Measurements from ENCODE around the gene DPT.

The DPT gene

DNA sequence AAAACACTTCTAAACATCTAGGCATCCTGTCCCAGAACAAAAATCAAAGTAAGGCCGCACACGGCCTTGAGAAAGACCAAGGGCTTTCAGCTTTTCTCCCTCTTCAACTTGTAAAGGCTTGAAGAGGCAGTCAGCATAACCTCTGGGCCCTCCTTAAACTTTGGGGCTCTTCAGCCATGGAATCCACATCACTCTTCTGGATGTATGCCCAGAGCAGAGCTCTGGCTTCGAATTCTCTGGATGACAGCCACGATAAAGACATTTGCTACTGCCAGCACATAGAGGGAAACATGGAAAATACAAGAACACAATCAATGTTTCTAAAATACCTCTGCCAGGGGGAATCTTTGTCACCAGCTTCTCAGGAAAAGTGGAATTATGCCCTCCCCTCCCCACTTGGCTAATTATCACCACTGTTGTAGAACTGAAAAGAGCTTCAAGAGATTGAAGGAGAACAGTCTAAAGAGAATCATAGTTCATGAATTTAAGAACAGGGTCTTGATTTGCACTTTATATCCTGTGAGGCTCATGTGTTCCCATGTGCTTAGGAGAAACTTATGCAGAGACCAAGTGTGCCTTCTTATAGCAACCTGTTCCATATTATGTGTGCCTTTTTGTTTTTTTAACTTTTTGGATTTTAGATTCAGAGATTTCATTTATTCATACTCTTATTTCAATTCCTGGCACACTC is 39.0 kb upstream of the DPT start:
- TF ChIP-seq, protein P1, sequence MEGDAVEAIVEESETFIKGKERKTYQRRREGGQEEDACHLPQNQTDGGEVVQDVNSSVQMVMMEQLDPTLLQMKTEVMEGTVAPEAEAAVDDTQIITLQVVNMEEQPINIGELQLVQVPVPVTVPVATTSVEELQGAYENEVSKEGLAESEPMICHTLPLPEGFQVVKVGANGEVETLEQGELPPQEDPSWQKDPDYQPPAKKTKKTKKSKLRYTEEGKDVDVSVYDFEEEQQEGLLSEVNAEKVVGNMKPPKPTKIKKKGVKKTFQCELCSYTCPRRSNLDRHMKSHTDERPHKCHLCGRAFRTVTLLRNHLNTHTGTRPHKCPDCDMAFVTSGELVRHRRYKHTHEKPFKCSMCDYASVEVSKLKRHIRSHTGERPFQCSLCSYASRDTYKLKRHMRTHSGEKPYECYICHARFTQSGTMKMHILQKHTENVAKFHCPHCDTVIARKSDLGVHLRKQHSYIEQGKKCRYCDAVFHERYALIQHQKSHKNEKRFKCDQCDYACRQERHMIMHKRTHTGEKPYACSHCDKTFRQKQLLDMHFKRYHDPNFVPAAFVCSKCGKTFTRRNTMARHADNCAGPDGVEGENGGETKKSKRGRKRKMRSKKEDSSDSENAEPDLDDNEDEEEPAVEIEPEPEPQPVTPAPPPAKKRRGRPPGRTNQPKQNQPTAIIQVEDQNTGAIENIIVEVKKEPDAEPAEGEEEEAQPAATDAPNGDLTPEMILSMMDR (IDR thresholded peaks at IDR 0.05; ENCODE audit: control insufficient read depth, insufficient read depth, low read depth, low read length, missing control alignments), result no peak
- no peak overlapping the region for H3K4me3 ChIP-seq (ENCODE audit: control insufficient read depth, low read depth, low read length)
- no peak for DNase-seq (ENCODE audit: low read depth)

DNA sequence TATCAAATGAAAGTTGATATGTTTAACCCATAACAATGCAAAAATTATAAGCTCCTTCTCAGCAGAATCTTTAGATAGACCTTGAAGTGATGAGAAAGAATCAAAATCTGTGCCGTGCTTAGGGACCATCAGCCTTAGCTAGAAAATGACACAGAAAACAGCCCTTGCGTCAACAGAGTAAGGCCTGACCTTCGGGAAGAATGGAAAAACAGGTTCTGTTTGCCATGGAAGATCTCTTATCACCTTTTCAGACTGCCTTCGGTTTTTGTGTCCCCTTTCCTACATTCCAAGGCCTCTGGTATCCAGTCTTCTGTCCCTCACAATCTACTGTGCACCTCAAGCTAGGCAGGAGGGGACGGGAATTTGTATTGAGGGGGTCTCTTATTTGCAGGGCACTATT is 37.6 kb upstream of the DPT start:
- TF ChIP-seq, protein P1 (IDR thresholded peaks at IDR 0.05; ENCODE audit: control insufficient read depth, insufficient read depth, low read depth, low read length, missing control alignments), result no peak
- DNase-seq (ENCODE audit: low read depth), result no peak
- H3K4me3 ChIP-seq (ENCODE audit: control insufficient read depth, low read depth, low read length), result no peak overlapping the region

DNA sequence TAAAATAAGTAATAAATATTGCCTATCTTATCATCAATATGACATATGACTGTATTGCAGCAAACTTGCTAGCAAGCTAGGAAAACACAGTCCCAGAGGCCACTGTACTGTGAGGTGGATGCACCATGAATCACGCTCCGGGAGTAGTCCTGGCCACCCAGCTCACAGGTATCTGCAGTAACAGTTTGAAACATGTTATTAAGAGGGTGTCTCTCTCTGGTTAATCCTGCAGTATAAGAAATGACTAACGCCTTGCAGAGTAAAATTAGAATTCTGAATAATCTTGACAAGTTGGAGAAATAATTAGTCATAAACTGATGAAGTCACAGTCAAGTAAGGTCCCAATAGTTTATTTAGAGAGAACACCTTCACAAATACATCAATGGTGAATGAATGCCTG is 34.0 kb upstream of the DPT start:
- H3K4me3 ChIP-seq (ENCODE audit: control insufficient read depth, low read depth, low read length), result no peak overlapping the region
- no peak for DNase-seq (ENCODE audit: low read depth)
- TF ChIP-seq, protein P1 (IDR thresholded peaks at IDR 0.05; ENCODE audit: control insufficient read depth, insufficient read depth, low read depth, low read length, missing control alignments), result no peak

DNA sequence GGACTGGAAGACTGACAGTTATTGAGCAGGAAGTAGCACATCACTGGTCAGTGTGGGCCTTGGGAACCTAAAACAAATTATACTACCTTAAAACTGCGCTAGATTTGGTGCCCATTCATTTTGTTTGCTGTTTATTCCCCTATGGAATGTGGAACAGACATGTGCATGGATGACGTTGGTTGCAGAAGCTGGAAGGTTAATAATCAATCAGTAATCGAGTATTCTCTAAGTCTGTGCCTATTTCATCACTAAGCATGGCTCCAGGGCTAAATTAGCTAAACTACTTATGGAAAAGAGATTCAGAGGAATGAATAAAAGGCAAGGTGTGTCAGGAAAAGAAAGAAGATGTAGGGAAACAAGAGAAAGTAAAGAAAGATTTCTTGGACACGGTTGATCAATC is 33.5 kb upstream of the DPT start:
- H3K4me3 ChIP-seq (ENCODE audit: control insufficient read depth, low read depth, low read length), result no peak overlapping the region
- TF ChIP-seq, protein P1 (IDR thresholded peaks at IDR 0.05; ENCODE audit: control insufficient read depth, insufficient read depth, low read depth, low read length, missing control alignments), result no peak
- DNase-seq (ENCODE audit: low read depth), result no peak

DNA sequence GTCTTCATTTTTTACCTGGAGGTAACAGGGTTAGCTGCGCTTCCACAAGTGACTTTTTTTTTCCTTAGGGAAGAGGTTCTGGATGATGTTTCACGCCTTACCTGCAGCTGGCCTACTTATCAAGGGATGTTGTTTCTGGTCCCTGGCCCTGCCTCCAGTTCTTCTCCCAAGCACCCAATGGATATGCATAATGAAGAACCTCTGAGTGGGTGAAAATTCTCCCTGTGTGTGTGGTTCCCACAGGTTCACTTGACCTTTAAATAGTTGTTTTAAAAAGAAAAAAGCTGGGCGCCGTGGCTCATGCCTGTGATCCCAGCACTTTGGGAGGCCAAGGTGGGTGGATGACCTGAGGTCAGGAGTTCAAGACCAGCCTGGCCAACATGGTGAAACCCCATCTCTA is 31.8 kb upstream of the DPT start:
- no peak overlapping the region for H3K4me3 ChIP-seq (ENCODE audit: control insufficient read depth, low read depth, low read length)
- DNase-seq (ENCODE audit: low read depth), result no peak
- TF ChIP-seq, protein P1 (IDR thresholded peaks at IDR 0.05; ENCODE audit: control insufficient read depth, insufficient read depth, low read depth, low read length, missing control alignments), result no peak

DNA sequence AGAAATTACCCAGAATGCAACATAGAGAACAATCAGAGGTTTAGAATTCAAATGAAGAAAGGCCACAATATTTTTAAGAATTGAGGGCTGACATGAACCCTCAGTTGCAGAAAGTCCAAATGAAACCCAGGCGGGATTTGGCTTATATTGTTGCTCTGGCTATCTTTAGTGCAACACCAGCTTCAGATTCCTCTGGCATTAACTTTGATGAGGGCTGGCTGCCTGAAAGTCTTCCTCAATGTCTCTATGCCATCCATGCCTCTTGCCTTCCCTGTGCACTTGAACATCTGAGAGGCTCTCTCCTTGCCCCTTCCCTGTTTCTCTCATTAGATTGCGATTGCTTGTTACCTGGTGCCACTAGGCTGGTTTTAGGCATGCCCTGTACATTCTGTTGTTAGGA is 31.2 kb upstream of the DPT start:
- H3K4me3 ChIP-seq (ENCODE audit: control insufficient read depth, low read depth, low read length), result no peak overlapping the region
- TF ChIP-seq, protein P1 (IDR thresholded peaks at IDR 0.05; ENCODE audit: control insufficient read depth, insufficient read depth, low read depth, low read length, missing control alignments), result no peak
- DNase-seq (ENCODE audit: low read depth), result no peak
